Fibroblast of skin of right biceps (primary cell): ENCODE measurements around the gene CD9.

Source experiments
- DNase-seq: peaks from one replicate; pipeline ENCODE4 v3.0.0-alpha.2; 2013

Gene CD9

GRCh38 chr12:6222078-6222654 is 22.0 kb downstream of the CD9 start:
- no peak for DNase-seq

GRCh38 chr12:6223545-6223944 is 23.3 kb downstream of the CD9 start:
- DNase-seq: no peak

GRCh38 chr12:6224550-6224949 is 24.4 kb downstream of the CD9 start:
- no peak for DNase-seq

GRCh38 chr12:6225630-6226001 is 25.4 kb downstream of the CD9 start:
- DNase-seq: no peak

- no peak for DNase-seq
Observed at GRCh38 chr12:6226002-6226678, 25.9 kb downstream of the CD9 start.

GRCh38 chr12:6226679-6227051 is 26.5 kb downstream of the CD9 start:
- DNase-seq: no peak

GRCh38 chr12:6228535-6229223 is 28.5 kb downstream of the CD9 start:
- DNase-seq: no peak

- DNase-seq: peak; percentile 94
Observed at GRCh38 chr12:6229224-6230218, 29.3 kb downstream of the CD9 start.

GRCh38 chr12:6230321-6231110 is 30.3 kb downstream of the CD9 start:
- peak; percentile 55 for DNase-seq

GRCh38 chr12:6231359-6232268 is 31.4 kb downstream of the CD9 start:
- DNase-seq: no peak

- peak; percentile 6 for DNase-seq
Observed at GRCh38 chr12:6233121-6233971, 33.1 kb downstream of the CD9 start.

GRCh38 chr12:6234214-6234613 is 34.0 kb downstream of the CD9 start:
- peak; percentile 57 for DNase-seq

- DNase-seq: no peak
Observed at GRCh38 chr12:6234906-6235305, 34.7 kb downstream of the CD9 start.

- no peak for DNase-seq
Observed at GRCh38 chr12:6235499-6235898, 35.3 kb downstream of the CD9 start.

GRCh38 chr12:6235906-6236640 is 35.9 kb downstream of the CD9 start:
- DNase-seq: no peak

GRCh38 chr12:6236641-6236940 is 36.4 kb downstream of the CD9 start:
- DNase-seq: no peak

GRCh38 chr12:6237830-6238229 is 37.6 kb downstream of the CD9 start:
- no peak for DNase-seq

- DNase-seq: no peak
Observed at GRCh38 chr12:6238875-6239274, 38.7 kb downstream of the CD9 start.

GRCh38 chr12:6241495-6241894 is 41.3 kb downstream of the CD9 start:
- DNase-seq: no peak

GRCh38 chr12:6249580-6249979 is 49.4 kb downstream of the CD9 start:
- DNase-seq: no peak
